ENCODE data around the gene INCENP.
A peak's percentile ranks its signal among the peaks of the same experiment; 100 is the strongest.

INCENP gene

GRCh38 chr11:62108017-62108750, 15.6 kb upstream of the INCENP start:
- Histone ChIP-seq H3K4me1 (ENCODE audit: insufficient read depth, low read length) (peaks cover 28% of the 10 kb centered on the region), H3K4me3 (ENCODE audit: low read length) (no peak overlapping the region), H3K36me3 (ENCODE audit: insufficient read depth, low read length) (no peaks in the 10 kb centered on the region), H3K27me3 (ENCODE audit: insufficient read depth, low read length) (no peaks in the 10 kb centered on the region), H3K9me3 (ENCODE audit: low read length) (no peaks in the 10 kb centered on the region), H2AFZ (ENCODE audit: low read depth, low read length) (no peak overlapping the region)

- Histone ChIP-seq H3K4me1 (ENCODE audit: insufficient read depth, low read length) (peaks cover 28% of the 10 kb centered on the region), H3K4me3 (ENCODE audit: low read length) (no peak overlapping the region), H3K36me3 (ENCODE audit: insufficient read depth, low read length) (no peaks in the 10 kb centered on the region), H2AFZ (ENCODE audit: low read depth, low read length) (peak overlapping the region; percentile 43), H3K9me3 (ENCODE audit: low read length) (no peaks in the 10 kb centered on the region), H3K27me3 (ENCODE audit: insufficient read depth, low read length) (no peaks in the 10 kb centered on the region)
These were observed 14.8 kb upstream of the INCENP start for GRCh38 chr11:62108971-62109404.

GRCh38 chr11:62115085-62115694, 8.6 kb upstream of the INCENP start:
- Histone ChIP-seq H2AFZ (ENCODE audit: low read depth, low read length) (no peak overlapping the region), H3K4me3 (ENCODE audit: low read length) (no peak overlapping the region), H3K27me3 (ENCODE audit: insufficient read depth, low read length) (no peaks in the 10 kb centered on the region), H3K9me3 (ENCODE audit: low read length) (no peaks in the 10 kb centered on the region), H3K36me3 (ENCODE audit: insufficient read depth, low read length) (no peaks in the 10 kb centered on the region), H3K4me1 (ENCODE audit: insufficient read depth, low read length) (peaks cover 5% of the 10 kb centered on the region)

GRCh38 chr11:62116451-62116850, 7.4 kb upstream of the INCENP start:
- Histone ChIP-seq H3K27me3 (ENCODE audit: insufficient read depth, low read length) (no peaks in the 10 kb centered on the region), H3K36me3 (ENCODE audit: insufficient read depth, low read length) (no peaks in the 10 kb centered on the region), H2AFZ (ENCODE audit: low read depth, low read length) (no peak overlapping the region), H3K4me3 (ENCODE audit: low read length) (no peak overlapping the region), H3K9me3 (ENCODE audit: low read length) (no peaks in the 10 kb centered on the region), H3K4me1 (ENCODE audit: insufficient read depth, low read length) (peaks cover 5% of the 10 kb centered on the region)

GRCh38 chr11:62119569-62119968, 4.2 kb upstream of the INCENP start:
- peaks cover 11% of the 10 kb centered on the region for H3K4me1 ChIP-seq (ENCODE audit: insufficient read depth, low read length)
- no peaks in the 10 kb centered on the region for H3K27me3 ChIP-seq (ENCODE audit: insufficient read depth, low read length)
- H3K9me3 ChIP-seq (ENCODE audit: low read length) = no peaks in the 10 kb centered on the region
- H3K4me3 ChIP-seq (ENCODE audit: low read length) = no peak overlapping the region
- no peak overlapping the region for H2AFZ ChIP-seq (ENCODE audit: low read depth, low read length)
- no peaks in the 10 kb centered on the region for H3K36me3 ChIP-seq (ENCODE audit: insufficient read depth, low read length)

GRCh38 chr11:62120001-62120400, 3.8 kb upstream of the INCENP start:
- H2AFZ ChIP-seq (ENCODE audit: low read depth, low read length) = no peak overlapping the region
- H3K36me3 ChIP-seq (ENCODE audit: insufficient read depth, low read length) = no peaks in the 10 kb centered on the region
- H3K27me3 ChIP-seq (ENCODE audit: insufficient read depth, low read length) = no peaks in the 10 kb centered on the region
- H3K4me1 ChIP-seq (ENCODE audit: insufficient read depth, low read length) = peaks cover 15% of the 10 kb centered on the region
- H3K4me3 ChIP-seq (ENCODE audit: low read length) = no peak overlapping the region
- H3K9me3 ChIP-seq (ENCODE audit: low read length) = no peaks in the 10 kb centered on the region

- Histone ChIP-seq H3K27me3 (ENCODE audit: insufficient read depth, low read length) (no peaks in the 10 kb centered on the region), H3K9me3 (ENCODE audit: low read length) (no peaks in the 10 kb centered on the region), H3K4me3 (ENCODE audit: low read length) (no peak overlapping the region), H2AFZ (ENCODE audit: low read depth, low read length) (no peak overlapping the region), H3K36me3 (ENCODE audit: insufficient read depth, low read length) (no peaks in the 10 kb centered on the region), H3K4me1 (ENCODE audit: insufficient read depth, low read length) (peaks cover 18% of the 10 kb centered on the region)
These were observed 3.4 kb upstream of the INCENP start for GRCh38 chr11:62120431-62120830.

GRCh38 chr11:62122076-62122475, 1.7 kb upstream of the INCENP start:
- no peaks in the 10 kb centered on the region for H3K36me3 ChIP-seq (ENCODE audit: insufficient read depth, low read length)
- no peak overlapping the region for H3K4me3 ChIP-seq (ENCODE audit: low read length)
- H3K4me1 ChIP-seq (ENCODE audit: insufficient read depth, low read length) = peaks cover 17% of the 10 kb centered on the region
- no peaks in the 10 kb centered on the region for H3K27me3 ChIP-seq (ENCODE audit: insufficient read depth, low read length)
- H2AFZ ChIP-seq (ENCODE audit: low read depth, low read length) = no peak overlapping the region
- H3K9me3 ChIP-seq (ENCODE audit: low read length) = no peaks in the 10 kb centered on the region

- H2AFZ ChIP-seq (ENCODE audit: low read depth, low read length) = peak overlapping the region; percentile 94
- peaks cover 17% of the 10 kb centered on the region for H3K36me3 ChIP-seq (ENCODE audit: insufficient read depth, low read length)
- H3K4me1 ChIP-seq (ENCODE audit: insufficient read depth, low read length) = peaks cover 17% of the 10 kb centered on the region
- H3K9me3 ChIP-seq (ENCODE audit: low read length) = no peaks in the 10 kb centered on the region
- H3K27me3 ChIP-seq (ENCODE audit: insufficient read depth, low read length) = no peaks in the 10 kb centered on the region
- H3K4me3 ChIP-seq (ENCODE audit: low read length) = peak overlapping the region; percentile 94
These were observed 639 bp downstream of the INCENP start for GRCh38 chr11:62124186-62125113.

- no peaks in the 10 kb centered on the region for H3K9me3 ChIP-seq (ENCODE audit: low read length)
- H3K4me3 ChIP-seq (ENCODE audit: low read length) = peak overlapping the region; percentile 94
These were observed 1.5 kb downstream of the INCENP start for GRCh38 chr11:62125316-62125715.

GRCh38 chr11:62125881-62126280, 2.1 kb downstream of the INCENP start:
- H2AFZ ChIP-seq (ENCODE audit: low read depth, low read length) = no peak overlapping the region
- H3K36me3 ChIP-seq (ENCODE audit: insufficient read depth, low read length) = peaks cover 31% of the 10 kb centered on the region
- H3K9me3 ChIP-seq (ENCODE audit: low read length) = no peaks in the 10 kb centered on the region
- peaks cover 17% of the 10 kb centered on the region for H3K4me1 ChIP-seq (ENCODE audit: insufficient read depth, low read length)
- H3K27me3 ChIP-seq (ENCODE audit: insufficient read depth, low read length) = no peaks in the 10 kb centered on the region
- H3K4me3 ChIP-seq (ENCODE audit: low read length) = peak overlapping the region; percentile 94

More at GRCh38 chr11:62125316-62125715, 1.5 kb downstream of the INCENP start:
- H3K4me1 ChIP-seq (ENCODE audit: insufficient read depth, low read length) = peaks cover 17% of the 10 kb centered on the region
- peaks cover 25% of the 10 kb centered on the region for H3K36me3 ChIP-seq (ENCODE audit: insufficient read depth, low read length)
- H2AFZ ChIP-seq (ENCODE audit: low read depth, low read length) = no peak overlapping the region
- no peaks in the 10 kb centered on the region for H3K27me3 ChIP-seq (ENCODE audit: insufficient read depth, low read length)

- H3K27me3 ChIP-seq (ENCODE audit: insufficient read depth, low read length) = no peaks in the 10 kb centered on the region
- no peak overlapping the region for H2AFZ ChIP-seq (ENCODE audit: low read depth, low read length)
- H3K4me3 ChIP-seq (ENCODE audit: low read length) = no peak overlapping the region
- peaks cover 42% of the 10 kb centered on the region for H3K36me3 ChIP-seq (ENCODE audit: insufficient read depth, low read length)
- peaks cover 17% of the 10 kb centered on the region for H3K4me1 ChIP-seq (ENCODE audit: insufficient read depth, low read length)
- no peaks in the 10 kb centered on the region for H3K9me3 ChIP-seq (ENCODE audit: low read length)
These were observed 3.6 kb downstream of the INCENP start for GRCh38 chr11:62127426-62127825.
